GM19438 (cell line): ENCODE data around the gene HRH3.

Experiments used
- ATAC-seq: cut with Tn5 transposase; IDR thresholded peaks from one replicate; pipeline ENCODE4 v1.9.1; 2021; ENCODE audit warnings: low read depth; ENCODE audit not compliant: unreplicated experiment

Gene HRH3

DNA sequence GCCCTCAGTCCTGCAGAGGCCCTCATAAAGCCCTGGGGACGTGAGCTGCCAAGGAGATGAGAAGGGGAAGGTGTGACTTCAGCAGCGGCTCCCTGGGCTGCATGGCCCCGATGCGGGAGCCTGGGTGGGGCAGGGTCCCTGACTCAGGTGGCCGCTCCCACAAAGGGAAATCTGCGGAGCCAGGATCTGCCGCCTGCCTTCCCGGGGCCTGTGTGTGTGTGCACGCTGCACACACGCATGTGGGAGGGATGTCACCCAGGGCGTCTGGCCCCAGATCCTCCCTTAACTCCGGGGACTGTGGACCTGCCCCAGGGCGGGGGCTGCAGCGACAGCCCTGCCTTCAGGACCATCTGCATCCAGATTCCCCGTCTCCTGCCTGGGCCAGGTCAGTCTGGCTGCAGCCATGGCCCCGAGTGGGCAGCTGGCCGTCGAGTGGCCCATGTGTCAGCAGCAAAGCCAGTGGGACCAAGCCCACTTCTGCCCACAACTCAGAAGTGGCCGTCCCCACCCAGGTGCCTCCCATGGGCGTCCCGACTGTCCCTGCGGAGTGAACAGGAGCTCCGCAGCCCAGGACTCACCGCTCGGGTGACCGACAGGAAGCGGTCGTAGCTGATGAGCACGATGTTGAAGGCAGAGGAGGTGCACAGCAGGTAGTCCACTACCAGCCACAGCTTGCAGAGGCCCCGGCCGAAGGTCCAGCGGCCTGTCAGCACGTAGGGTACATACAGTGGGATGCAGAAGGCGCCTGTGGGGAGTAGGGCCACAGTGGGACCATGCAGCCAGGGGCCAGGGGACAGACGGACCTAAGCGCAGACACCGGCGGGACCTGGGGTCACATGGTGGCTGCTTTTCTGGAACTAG is 1.9 kb downstream of the HRH3 start:
- ATAC-seq = no peak

DNA sequence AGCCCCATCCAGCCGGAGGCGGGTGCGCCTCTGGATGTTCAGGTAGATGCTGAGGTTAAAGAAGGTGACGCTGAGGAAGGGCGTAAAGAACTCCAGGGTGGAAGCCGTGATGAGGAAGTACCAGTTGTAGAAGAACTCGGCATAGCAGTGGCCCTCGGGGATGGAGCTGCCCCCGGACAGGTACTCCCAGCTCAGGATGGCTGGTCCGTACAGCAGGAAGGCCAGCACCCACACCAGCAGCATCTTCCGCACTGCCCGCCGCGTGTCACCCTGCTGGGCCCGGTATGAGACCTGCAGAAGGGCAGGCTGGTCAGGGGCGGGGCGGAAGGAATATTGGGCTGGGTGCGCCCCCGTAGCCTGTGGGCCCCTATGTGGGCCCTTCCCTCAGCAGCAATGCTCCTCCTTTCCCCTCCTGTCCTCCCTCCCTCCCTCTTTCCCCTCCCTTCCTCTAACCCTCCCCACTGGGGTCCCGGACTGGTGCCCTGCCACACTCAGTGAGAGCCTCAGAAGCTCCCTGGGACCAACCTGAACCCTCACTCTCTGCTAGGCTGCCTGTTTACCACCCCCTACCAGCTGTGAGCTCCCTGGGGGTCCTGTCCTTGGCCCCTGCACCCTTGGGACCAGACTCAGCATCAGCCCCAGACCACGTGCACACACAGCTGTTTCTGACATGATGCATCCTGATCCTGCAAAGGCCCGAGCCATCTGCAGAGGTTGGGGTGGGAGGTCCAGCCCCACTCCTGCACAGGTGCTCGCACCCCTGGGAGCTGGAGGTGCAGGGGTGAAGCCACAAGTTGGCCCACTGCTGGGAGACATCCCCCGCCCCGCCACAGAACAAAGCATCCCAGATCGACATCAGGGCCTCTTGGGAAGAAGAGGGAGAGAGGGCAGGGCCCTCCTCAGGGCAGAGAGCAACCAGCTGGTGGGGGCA is 3.2 kb downstream of the HRH3 start:
- ATAC-seq = no peak

GRCh38 chr20:62215991-62216635 is 4.0 kb downstream of the HRH3 start:
- ATAC-seq = no peak

GRCh38 chr20:62215020-62215990 is 4.8 kb downstream of the HRH3 start:
- ATAC-seq = no peak

- no peak for ATAC-seq
These were observed 6.0 kb downstream of the HRH3 start for GRCh38 chr20:62214067-62214466.

- ATAC-seq = no peak
These were observed 7.8 kb downstream of the HRH3 start for GRCh38 chr20:62212299-62212698.

DNA sequence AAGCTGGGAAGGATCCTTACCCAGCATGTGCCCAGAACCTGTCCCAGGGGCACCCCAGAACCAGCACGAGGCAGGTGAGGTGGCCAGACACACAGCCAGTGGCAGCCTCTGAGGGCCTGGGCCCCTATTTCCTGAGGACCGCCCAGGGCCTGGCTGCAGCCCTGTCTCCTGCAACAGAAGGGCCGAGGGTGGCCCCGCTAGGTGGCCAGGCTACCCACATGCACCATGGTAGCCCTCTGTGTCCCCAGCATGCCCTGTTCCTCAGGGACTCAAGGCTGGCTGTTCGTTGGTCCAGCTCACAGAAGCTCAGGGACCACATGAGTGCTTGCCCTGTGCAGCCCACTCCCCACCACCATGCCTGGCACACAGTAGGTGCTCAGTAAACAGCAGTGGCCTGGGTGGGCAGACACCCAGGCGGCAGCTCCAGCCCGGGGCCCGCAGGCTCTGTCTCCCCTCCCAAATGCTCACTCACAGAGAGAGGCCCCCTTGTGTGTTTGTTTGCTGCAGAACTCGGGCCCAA is 8.2 kb downstream of the HRH3 start:
- no peak for ATAC-seq

- no peak for ATAC-seq
These were observed 8.9 kb downstream of the HRH3 start for GRCh38 chr20:62211216-62211615.

DNA sequence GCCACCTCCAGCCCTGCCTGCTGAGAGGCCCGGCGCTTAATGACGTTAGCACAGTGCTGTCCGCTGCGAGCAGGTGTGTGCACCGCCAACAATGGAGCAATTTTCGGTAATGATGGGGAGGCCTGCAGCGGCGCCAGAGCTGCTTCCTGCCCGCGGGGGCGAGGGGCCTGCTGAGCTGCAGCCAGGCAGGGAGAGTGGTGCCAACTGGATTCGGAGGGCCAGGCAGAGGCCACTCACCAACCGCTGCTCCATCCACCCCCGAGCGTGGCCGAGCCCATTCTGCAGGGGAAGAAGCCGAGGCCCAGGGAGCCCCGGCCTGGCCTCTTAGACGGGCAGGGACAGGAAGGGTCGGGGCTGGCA is 9.6 kb downstream of the HRH3 start:
- no peak for ATAC-seq

GRCh38 chr20:62209850-62210495 is 10.1 kb downstream of the HRH3 start:
- ATAC-seq = no peak

DNA sequence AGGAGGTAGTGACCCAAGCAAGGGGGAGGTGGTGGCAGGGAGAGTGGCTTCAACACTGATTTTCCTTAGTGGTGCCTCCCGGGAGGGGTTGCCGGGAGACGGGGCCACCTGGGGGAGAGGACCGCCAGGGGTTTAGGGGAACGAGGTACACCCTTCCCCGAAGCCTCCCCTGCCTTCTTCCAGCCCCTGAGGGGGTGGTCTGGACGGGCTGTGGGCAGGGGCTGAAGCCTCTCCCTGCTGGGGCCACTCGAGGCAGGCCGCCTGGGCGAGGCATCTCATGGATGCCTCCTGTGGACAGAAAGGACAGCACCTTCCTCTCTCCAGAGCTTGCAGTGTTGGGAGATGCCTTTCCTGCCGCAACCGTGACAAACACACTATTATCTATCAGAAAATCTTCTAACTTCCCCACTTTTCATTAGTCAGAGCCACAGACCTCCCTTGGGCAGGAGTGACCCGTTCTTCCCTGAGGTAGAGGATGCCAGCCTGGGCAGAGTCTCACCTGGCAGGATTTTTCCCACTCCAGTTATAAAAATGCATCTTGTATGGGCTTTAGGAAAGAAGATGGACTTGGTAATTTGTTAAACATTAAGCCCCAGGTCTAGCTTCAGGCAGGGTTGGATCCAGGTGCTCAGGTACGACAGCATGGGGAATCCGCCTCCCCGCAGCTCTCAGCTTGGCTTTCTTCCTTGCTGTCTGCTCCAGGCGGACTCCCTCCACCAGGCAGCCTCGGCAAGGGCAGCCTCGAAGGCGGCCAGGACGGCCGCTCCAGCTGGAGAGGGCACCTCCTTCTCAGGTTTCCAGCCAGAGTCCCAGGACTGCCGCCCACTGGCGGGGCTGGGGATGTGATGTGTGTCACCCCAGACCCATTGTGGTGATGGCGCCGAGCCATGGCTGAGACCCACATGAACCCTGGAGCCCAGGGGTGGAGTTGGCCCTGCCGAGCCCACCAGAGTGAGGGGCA is 11.0 kb downstream of the HRH3 start:
- no peak for ATAC-seq

DNA sequence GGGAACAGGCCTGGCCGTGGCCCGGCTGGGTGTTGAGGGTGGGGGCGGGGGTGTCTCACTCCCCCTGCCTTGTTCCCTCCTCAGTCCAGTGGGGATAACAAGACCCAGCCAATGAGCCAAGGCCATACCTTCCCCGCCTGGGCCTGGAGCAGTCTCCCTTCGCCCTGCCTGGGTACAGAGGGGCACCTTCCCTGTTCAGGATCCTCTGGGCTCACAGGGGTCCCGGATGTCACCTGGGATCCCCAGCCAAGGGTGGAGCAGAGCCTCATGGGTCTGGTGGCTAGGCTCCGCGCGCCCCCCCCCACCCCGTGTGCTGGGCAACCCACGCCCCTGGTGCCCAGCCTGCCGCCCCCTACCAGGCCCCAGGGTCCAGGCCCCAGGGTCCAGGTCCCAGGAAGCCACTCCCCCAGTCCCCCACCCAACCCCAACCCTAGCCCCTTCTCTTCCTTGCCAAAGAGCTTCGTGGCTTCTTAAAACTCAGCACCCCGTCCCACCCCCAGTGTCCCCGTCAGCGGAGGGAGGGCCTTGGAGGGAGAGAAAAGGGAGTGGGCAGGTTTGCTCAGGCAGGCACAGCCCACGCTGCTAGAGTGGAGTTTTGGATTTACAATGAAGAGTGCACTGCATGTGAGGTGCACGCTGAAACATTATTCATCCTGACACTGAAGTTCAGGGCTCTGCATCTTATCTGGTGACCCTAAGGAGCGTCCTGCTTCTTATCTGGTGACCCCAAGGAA is 11.8 kb downstream of the HRH3 start:
- ATAC-seq = no peak

- ATAC-seq = no peak
These were observed 13.7 kb downstream of the HRH3 start for GRCh38 chr20:62206388-62206775.

- no peak for ATAC-seq
These were observed 14.3 kb downstream of the HRH3 start for GRCh38 chr20:62205618-62206387.

DNA sequence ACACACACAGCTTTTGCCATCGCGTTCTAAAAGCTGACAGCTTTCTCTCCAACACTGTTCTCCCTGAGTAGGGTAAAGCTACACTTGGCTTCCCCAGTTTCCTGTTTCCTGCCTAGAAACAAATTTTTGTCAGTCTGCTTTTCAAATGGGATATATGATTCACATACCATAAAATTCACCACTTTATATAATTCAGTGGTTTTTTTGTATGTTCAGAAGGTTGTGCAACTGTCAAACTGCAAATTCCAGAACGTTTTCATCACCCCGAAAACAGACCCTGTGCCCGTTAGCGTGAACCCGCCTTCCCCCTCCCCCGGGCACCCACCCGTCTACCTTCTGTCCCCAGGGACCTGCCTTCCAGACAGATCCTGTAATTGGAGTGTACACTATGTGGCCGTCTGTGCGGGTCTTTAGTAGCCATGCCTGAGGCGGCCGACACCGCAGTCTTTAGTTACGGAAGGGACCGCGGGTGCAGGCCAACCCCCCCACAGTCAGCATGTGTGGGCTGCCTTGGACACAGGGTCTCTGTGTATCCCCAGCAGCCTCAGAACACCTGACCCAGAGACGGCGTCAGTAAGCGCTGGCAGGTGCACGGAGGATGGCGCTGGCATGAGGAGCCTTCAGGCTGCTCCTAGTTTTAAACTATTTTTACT is 16.6 kb downstream of the HRH3 start:
- no peak for ATAC-seq

DNA sequence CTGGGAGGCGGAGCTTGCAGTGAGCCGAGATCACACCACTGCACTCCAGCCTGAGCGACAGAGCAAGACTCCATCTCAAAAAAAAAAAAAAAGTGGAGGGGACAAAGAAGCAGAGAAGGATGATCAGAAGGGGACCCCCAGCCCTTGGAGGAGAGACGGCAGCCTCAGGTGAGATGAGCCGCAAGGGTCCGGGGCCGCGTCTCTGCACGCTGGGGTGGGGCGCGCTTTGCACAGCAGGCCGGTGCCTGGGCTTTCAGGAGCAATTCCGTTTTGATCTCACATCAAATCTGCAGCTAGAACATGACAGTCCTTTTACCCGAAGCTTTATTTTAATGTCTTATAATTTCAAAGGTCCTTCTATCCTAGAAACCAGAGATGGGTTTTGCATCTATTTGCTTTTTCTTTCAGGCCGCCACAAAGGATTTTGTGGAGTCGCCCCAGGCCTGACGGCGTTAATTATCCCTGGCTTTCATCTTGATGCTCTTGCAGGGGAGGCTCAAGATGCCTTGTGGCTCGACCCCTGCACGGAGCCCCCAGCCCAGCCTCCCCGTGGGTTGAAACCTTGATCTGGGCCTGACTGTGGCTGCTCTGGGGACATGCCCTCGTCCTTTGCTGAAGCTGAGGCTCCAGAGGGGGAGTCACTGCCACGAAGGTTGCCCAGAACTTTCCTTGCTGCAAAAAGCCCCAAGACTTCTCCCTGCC is 17.3 kb downstream of the HRH3 start:
- ATAC-seq = no peak
